ENCODE measurements around the gene SHMT2.

GRCh38 chr12:57214398-57214781, 15.1 kb upstream of the SHMT2 start:
- TF ChIP-seq CTCF (IDR thresholded peaks at IDR 0.05) (peak; percentile 77), EZH2 (IDR thresholded peaks at IDR 0.05) (peak; percentile 34)
